HG02678 (cell line): Measurements from ENCODE around the gene ADSL.

ENCODE experiments used
- ATAC-seq: cut with Tn5 transposase; IDR thresholded peaks from one replicate; pipeline ENCODE4 v1.9.1; 2021; ENCODE audit warnings: mild to moderate bottlenecking, moderate library complexity; ENCODE audit not compliant: unreplicated experiment

Gene ADSL

GRCh38 chr22:40434106-40434505, 87.8 kb downstream of the ADSL start:
- ATAC-seq, result no peak

GRCh38 chr22:40434745-40435144, 88.4 kb downstream of the ADSL start:
- ATAC-seq, result no peak

- peak; percentile 70 for ATAC-seq
Observed at GRCh38 chr22:40436505-40437431, 90.5 kb downstream of the ADSL start.
